Nephron progenitor cell (in vitro differentiated cells): ENCODE results near the gene GRIK1.
A peak's percentile ranks its signal among the peaks of the same experiment; 100 is the strongest.

Source experiments
- DNase-seq: peaks from one replicate; pipeline ENCODE4 v3.0.0; 2021
- H3K27ac Mint-ChIP-seq: 2 replicates; pipeline ENCODE4 v1.8.0; 2021; ENCODE audit warnings: mild to moderate bottlenecking, moderate library complexity, mixed read lengths
- H3K27me3 Mint-ChIP-seq: 2 replicates; pipeline ENCODE4 v1.8.0; 2021; ENCODE audit warnings: mild to moderate bottlenecking, low read depth, mixed read lengths; ENCODE audit not compliant: poor library complexity
- H3K36me3 Mint-ChIP-seq: 2 replicates; pipeline ENCODE4 v1.8.0; 2021; ENCODE audit warnings: low read depth, mixed read lengths
- H3K4me1 Mint-ChIP-seq: 2 replicates; pipeline ENCODE4 v1.8.0; 2021; ENCODE audit warnings: mixed read lengths
- H3K4me3 Mint-ChIP-seq: 2 replicates; pipeline ENCODE4 v1.8.0; 2021; ENCODE audit warnings: mild to moderate bottlenecking, moderate library complexity, mixed read lengths
- H3K9me3 Mint-ChIP-seq: 2 replicates; pipeline ENCODE4 v1.8.0; 2021; ENCODE audit warnings: mild to moderate bottlenecking, moderate library complexity, mixed read lengths
- TF ChIP-seq, protein P1 (sequence below): fragments of 200-600 bp; sonication (generic); IDR thresholded peaks from 2 replicates; pipeline ENCODE4 v1.5.0; 2021; ENCODE audit warnings: antibody characterized with exemption

Gene GRIK1

DNA sequence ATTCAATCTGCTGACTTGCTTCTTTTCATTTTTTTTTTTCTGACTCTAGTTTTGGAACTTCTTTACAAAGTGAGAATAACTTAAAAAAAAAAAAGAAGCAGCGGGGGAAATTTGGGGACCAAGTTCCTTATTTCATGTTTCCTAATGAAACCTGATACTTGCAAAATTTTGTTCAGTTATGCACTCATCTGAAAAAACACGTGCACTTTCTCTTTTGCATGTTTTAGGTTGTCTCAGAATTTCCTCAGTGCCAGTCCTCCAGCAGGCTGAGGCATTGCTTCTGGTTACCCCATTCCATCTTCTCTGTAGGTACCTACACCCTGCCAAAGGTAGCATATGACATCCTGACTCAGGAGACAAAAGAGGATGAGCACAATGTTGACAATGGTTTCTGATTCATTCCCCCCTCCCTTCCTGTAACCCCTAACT, 299.7 kb downstream of the GRIK1 start:
- Mint-ChIP-seq H3K4me3 (no peak overlapping the region), H3K27me3 (no peaks in the 10 kb centered on the region), H3K4me1 (peaks cover 15% of the 10 kb centered on the region), H3K27ac (no peak overlapping the region), H3K9me3 (no peaks in the 10 kb centered on the region), H3K36me3 (no peaks in the 10 kb centered on the region)
- TF ChIP-seq, protein P1, sequence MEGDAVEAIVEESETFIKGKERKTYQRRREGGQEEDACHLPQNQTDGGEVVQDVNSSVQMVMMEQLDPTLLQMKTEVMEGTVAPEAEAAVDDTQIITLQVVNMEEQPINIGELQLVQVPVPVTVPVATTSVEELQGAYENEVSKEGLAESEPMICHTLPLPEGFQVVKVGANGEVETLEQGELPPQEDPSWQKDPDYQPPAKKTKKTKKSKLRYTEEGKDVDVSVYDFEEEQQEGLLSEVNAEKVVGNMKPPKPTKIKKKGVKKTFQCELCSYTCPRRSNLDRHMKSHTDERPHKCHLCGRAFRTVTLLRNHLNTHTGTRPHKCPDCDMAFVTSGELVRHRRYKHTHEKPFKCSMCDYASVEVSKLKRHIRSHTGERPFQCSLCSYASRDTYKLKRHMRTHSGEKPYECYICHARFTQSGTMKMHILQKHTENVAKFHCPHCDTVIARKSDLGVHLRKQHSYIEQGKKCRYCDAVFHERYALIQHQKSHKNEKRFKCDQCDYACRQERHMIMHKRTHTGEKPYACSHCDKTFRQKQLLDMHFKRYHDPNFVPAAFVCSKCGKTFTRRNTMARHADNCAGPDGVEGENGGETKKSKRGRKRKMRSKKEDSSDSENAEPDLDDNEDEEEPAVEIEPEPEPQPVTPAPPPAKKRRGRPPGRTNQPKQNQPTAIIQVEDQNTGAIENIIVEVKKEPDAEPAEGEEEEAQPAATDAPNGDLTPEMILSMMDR: no peak
- DNase-seq: no peak

DNA sequence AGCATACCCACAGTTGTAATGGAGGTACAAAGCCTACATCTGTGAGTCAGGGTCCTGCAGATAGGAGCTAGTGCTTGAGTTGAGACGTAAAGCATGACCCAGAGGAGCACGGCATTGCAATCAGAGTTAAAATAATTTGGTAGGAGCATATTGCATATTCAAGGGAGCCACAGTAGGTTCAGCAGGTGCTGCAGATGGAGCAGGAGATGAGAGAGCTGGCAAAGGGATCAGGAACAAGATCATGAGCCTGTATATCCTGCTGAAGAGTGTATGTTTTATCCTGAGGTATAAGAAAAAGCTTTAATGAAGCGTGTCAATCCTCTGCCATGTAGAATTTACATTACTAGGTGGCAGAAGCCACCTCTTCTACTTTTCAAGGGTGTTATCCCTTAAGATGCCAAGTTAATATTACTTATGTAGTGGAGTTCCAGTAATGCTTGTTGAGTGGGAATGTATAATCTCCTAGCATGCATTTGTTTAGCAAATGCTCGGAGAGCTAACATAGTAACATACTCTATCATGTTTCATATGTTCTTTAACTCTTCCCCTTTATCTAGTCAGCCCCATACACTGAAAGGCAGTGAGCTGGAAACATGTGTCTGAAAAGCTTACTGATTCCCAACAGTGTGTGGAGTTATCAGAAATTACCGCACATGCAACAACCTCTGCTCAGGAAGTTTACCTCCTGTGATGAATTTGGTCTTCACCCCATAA, 300.3 kb downstream of the GRIK1 start:
- DNase-seq: no peak
- no peaks in the 10 kb centered on the region for H3K36me3 Mint-ChIP-seq
- H3K27ac Mint-ChIP-seq: no peak overlapping the region
- peaks cover 15% of the 10 kb centered on the region for H3K4me1 Mint-ChIP-seq
- TF ChIP-seq, protein P1: no peak
- H3K27me3 Mint-ChIP-seq: no peaks in the 10 kb centered on the region
- H3K9me3 Mint-ChIP-seq: no peaks in the 10 kb centered on the region
- no peak overlapping the region for H3K4me3 Mint-ChIP-seq

DNA sequence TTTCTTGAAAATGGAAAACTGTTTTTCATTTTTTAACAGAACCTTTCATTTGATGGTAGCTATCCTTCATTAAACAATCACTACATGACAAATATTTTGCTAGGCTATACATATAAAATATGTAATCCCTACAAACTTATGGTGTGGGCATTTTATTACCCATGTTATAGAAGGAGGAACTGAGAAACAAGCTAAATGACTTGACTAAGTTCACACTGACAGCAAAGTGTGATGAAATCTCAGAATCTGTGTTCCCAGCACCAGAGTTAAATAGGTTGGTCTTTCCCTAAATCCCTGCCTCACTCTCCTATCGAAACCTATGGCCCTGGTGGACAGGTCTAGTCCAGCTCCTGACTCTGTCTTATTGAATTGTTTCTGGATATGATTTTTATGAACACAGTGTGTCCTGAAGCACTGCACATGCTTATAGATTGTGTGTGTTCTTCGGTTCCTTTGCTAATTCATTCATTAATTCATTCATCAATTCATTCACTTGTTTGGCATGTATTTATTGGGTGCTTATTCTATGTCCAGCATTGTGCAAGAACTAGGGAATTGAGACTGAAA, 301.0 kb downstream of the GRIK1 start:
- H3K27me3 Mint-ChIP-seq: no peaks in the 10 kb centered on the region
- H3K27ac Mint-ChIP-seq: no peak overlapping the region
- TF ChIP-seq, protein P1: no peak
- no peak for DNase-seq
- H3K4me1 Mint-ChIP-seq: peaks cover 15% of the 10 kb centered on the region
- no peaks in the 10 kb centered on the region for H3K36me3 Mint-ChIP-seq
- H3K4me3 Mint-ChIP-seq: no peak overlapping the region
- no peaks in the 10 kb centered on the region for H3K9me3 Mint-ChIP-seq

DNA sequence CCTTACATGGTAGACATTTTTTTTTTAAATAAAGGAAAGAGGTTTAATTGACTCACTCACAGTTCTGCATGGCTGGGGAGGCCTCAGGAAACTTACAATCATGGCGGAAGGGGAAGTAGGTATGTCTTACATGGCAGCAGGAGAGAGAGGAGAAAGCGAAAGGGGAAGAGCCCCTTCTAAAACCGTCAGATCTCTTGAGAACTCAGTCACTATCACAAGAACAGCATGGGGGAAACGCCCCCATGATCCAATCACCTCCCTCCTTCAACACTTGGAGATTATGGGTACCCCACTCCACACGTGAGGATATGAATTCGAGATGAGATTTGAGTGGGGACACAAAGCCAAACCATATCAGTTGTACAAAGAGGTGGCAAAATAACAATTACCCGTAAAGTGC, 301.7 kb downstream of the GRIK1 start:
- H3K9me3 Mint-ChIP-seq: no peaks in the 10 kb centered on the region
- peak overlapping the region; percentile 43 for H3K27ac Mint-ChIP-seq
- DNase-seq: no peak
- TF ChIP-seq, protein P1: no peak
- no peaks in the 10 kb centered on the region for H3K36me3 Mint-ChIP-seq
- peaks cover 15% of the 10 kb centered on the region for H3K4me1 Mint-ChIP-seq
- no peak overlapping the region for H3K4me3 Mint-ChIP-seq
- H3K27me3 Mint-ChIP-seq: no peaks in the 10 kb centered on the region

DNA sequence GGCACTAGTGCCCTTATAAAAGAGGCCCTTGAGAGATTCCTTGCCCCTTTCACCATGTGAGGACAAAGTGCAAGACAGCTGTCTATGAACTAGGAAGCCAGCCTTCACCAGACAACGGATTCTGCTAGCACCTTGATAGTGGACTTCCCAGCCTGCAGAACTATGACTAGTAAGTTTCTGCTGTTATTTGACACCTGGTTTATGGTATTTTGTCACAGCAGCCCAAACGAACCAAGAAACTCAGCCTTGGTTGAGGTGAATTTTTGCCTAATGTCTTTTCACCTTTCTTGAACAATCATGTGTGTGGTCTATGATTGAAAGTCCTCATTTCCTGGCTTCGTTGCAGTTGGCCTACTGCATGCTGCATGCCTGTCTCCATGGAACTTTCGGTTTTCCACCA, 302.2 kb downstream of the GRIK1 start:
- Mint-ChIP-seq H3K36me3 (no peaks in the 10 kb centered on the region), H3K9me3 (no peaks in the 10 kb centered on the region), H3K27ac (no peak overlapping the region), H3K4me3 (no peak overlapping the region), H3K27me3 (no peaks in the 10 kb centered on the region), H3K4me1 (peaks cover 15% of the 10 kb centered on the region)
- DNase-seq: no peak
- TF ChIP-seq, protein P1: no peak

DNA sequence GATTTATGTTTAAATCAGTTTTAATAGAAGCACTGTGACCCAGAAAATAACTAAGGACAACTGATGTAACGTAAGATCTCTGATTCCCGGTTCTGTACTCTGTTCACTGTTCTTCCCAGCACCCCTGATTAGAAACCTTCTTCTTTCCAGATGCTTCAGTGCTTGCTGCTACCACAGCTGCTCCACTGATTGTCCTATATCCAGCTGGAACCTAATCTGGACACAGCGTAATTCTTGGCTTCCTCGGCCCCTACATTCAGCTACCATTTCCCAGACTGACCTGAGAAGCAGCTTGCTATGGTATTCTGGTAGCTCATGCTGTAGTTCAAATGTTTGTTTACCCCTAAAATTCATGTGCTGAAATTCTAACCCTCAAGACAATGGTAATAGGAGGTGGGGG, 302.7 kb downstream of the GRIK1 start:
- H3K9me3 Mint-ChIP-seq: no peaks in the 10 kb centered on the region
- H3K36me3 Mint-ChIP-seq: no peaks in the 10 kb centered on the region
- no peaks in the 10 kb centered on the region for H3K27me3 Mint-ChIP-seq
- H3K4me3 Mint-ChIP-seq: no peak overlapping the region
- H3K27ac Mint-ChIP-seq: peak overlapping the region; percentile 61
- H3K4me1 Mint-ChIP-seq: peaks cover 15% of the 10 kb centered on the region
- TF ChIP-seq, protein P1: no peak
- DNase-seq: no peak
